ENCODE results near the gene TNIK.
"Not testable (repeated sequence)": the region's sequence is repeated elsewhere in the genome, so short reads cannot be mapped to it uniquely, and the experiment has no call there.

TNIK gene

GRCh38 chr3:171290680-171291079 is 169.5 kb downstream of the TNIK start:
- Histone ChIP-seq H3K27me3 (no peaks in the 10 kb centered on the region), H3K36me3 (no peaks in the 10 kb centered on the region), H3K4me1 (0 out of 2 replicates have a peak, but pooled peaks cover 3% of the 10 kb centered on the region), H3K4me3 (ENCODE audit: low read depth, low read length) (no peak overlapping the region), H3K9me3 (no peaks in the 10 kb centered on the region)
- no peak for DNase-seq
- TF ChIP-seq CTCF (IDR thresholded peaks at IDR 0.05; ENCODE audit: low read depth, low read length) = no peak

- peaks cover 6% of the 10 kb centered on the region; the same call in 1 of the 2 replicates for H3K4me1 ChIP-seq
- DNase-seq = no peak
- H3K4me3 ChIP-seq (ENCODE audit: low read depth, low read length) = no peak overlapping the region
- no peaks in the 10 kb centered on the region for H3K9me3 ChIP-seq
- no peaks in the 10 kb centered on the region for H3K36me3 ChIP-seq
- no peaks in the 10 kb centered on the region for H3K27me3 ChIP-seq
- TF ChIP-seq CTCF (IDR thresholded peaks at IDR 0.05; ENCODE audit: low read depth, low read length) = no peak
These were observed 170.9 kb downstream of the TNIK start for GRCh38 chr3:171289291-171289690.

- not testable (repeated sequence) for DNase-seq; H3K9me3 ChIP-seq; H3K27me3 ChIP-seq; H3K36me3 ChIP-seq; H3K4me1 ChIP-seq; H3K4me3 ChIP-seq (ENCODE audit: low read depth, low read length)
These were observed 172.4 kb downstream of the TNIK start for GRCh38 chr3:171287761-171288160.

GRCh38 chr3:171286580-171287249 is 173.5 kb downstream of the TNIK start:
- H3K27me3 ChIP-seq = no peaks in the 10 kb centered on the region
- no peak for TF ChIP-seq CTCF (IDR thresholded peaks at IDR 0.05; ENCODE audit: low read depth, low read length)
- no peak for DNase-seq
- no peaks in the 10 kb centered on the region for H3K9me3 ChIP-seq
- no peaks in the 10 kb centered on the region for H3K36me3 ChIP-seq
- no peak overlapping the region for H3K4me3 ChIP-seq (ENCODE audit: low read depth, low read length)
- peaks cover 6% of the 10 kb centered on the region; the same call in 1 of the 2 replicates for H3K4me1 ChIP-seq

- Histone ChIP-seq H3K9me3 (no peaks in the 10 kb centered on the region), H3K27me3 (no peaks in the 10 kb centered on the region), H3K36me3 (no peaks in the 10 kb centered on the region), H3K4me3 (ENCODE audit: low read depth, low read length) (no peak overlapping the region), H3K4me1 (peaks cover 6% of the 10 kb centered on the region; the same call in 1 of the 2 replicates)
- no peak for DNase-seq
- no peak for TF ChIP-seq CTCF (IDR thresholded peaks at IDR 0.05; ENCODE audit: low read depth, low read length)
These were observed 174.9 kb downstream of the TNIK start for GRCh38 chr3:171285287-171285686.

- Histone ChIP-seq H3K4me1 (peaks cover 6% of the 10 kb centered on the region; the same call in 1 of the 2 replicates), H3K36me3 (no peaks in the 10 kb centered on the region), H3K4me3 (ENCODE audit: low read depth, low read length) (no peak overlapping the region), H3K9me3 (no peaks in the 10 kb centered on the region), H3K27me3 (no peaks in the 10 kb centered on the region)
- no peak for TF ChIP-seq CTCF (IDR thresholded peaks at IDR 0.05; ENCODE audit: low read depth, low read length)
- DNase-seq = no peak
These were observed 175.7 kb downstream of the TNIK start for GRCh38 chr3:171284308-171285075.
